K562 (cell line): ENCODE data around the gene MACF1. TPM values are rescaled to one million over a fixed set of nuclear protein-coding genes. Genes with fewer than 3 reads are reported as not detected.

Source experiments
- ATAC-seq: fragments of 200-7000 bp; cut with Tn5 transposase; 3 replicates; pipeline ENCODE4 v1.9.1; 2020; ENCODE audit warnings: moderate library complexity
- BruUV-seq: library from RNA; stranded (reverse); fragments of 400-500 nt; replicated peaks from 2 replicates; lab custom pipeline; 2021; lab: Mats Ljungman, UMichigan
- CTCF ChIA-PET: fragments of 300-600 bp; formaldehyde crosslinking; extraction: SDS; loops from one replicate; lab custom pipeline; 2021; ENCODE audit warnings: low intra/inter-chr PET ratio; lab: Yijun Ruan, JAX
- POLR2A ChIA-PET: fragments of 300-600, 350-650 bp; sonication (Branson Sonifier 250); formaldehyde crosslinking; extraction: SDS; loops from one replicate; lab custom pipeline; 2021; ENCODE audit warnings: antibody characterized with exemption, inconsistent platforms; lab: Yijun Ruan, JAX
- DNase-seq, 4 experiments: peaks; one replicate each; pipeline versions ENCODE4 v3.0.0 to v3.0.0-alpha.2; 2011 to 2018; ENCODE audit warnings: low spot score in 3 of 4, mixed read lengths in 3 of 4; ENCODE audit errors: extremely low read depth in 1 of 4
- FAIRE-seq: peaks from 2 replicates; lab custom pipeline; 2011; peaks lifted over from hg19 to GRCh38; lab: Jason Lieb, UNC
- H2AFZ ChIP-seq: 2 replicates; pipeline ENCODE4 v1.6.0; 2011; ENCODE audit warnings: low read depth, low read length, control low read depth, inconsistent platforms
- H3K27ac ChIP-seq: fragments of 200-600 bp; 3 replicates; pipeline ENCODE4 v1.8.0; 2011; ENCODE audit warnings: low read depth, mild to moderate bottlenecking, control low read depth, inconsistent platforms, low read length, moderate library complexity, mixed read lengths; ENCODE audit errors: extremely low read depth
- H3K27me3 ChIP-seq, 2 experiments: fragments of 300-600 bp in 1 of 2; 2 replicates in 1 of 2; 3 replicates in 1 of 2; pipeline versions ENCODE4 v1.6.0 to v1.8.0; 2011; ENCODE audit warnings: inconsistent platforms in 2 of 2, low read length in 2 of 2, mild to moderate bottlenecking in 1 of 2, mixed read lengths in 1 of 2, moderate library complexity in 1 of 2; ENCODE audit not compliant: control insufficient read depth in 2 of 2, insufficient read depth in 2 of 2
- H3K36me3 ChIP-seq: fragments of 300-600 bp; 3 replicates; pipeline ENCODE4 v1.8.0; 2011; ENCODE audit warnings: mild to moderate bottlenecking, low read length, inconsistent platforms; ENCODE audit not compliant: control insufficient read depth, insufficient read depth
- H3K4me1 ChIP-seq, 2 experiments: fragments of 200-600 bp in 1 of 2; replicated peaks in 1 of 2; 2 replicates in 1 of 2; 3 replicates in 1 of 2; pipeline versions ENCODE4 v1.5.1 to v1.8.0; 2011; ENCODE audit warnings: inconsistent platforms in 2 of 2, low read length in 2 of 2, mild to moderate bottlenecking in 1 of 2, mixed read lengths in 1 of 2, moderate library complexity in 1 of 2; ENCODE audit not compliant: control insufficient read depth in 2 of 2, insufficient read depth in 2 of 2
- H3K4me2 ChIP-seq: 2 replicates; pipeline ENCODE4 v1.6.1; 2011; ENCODE audit warnings: low read length, control low read depth, inconsistent platforms, mixed read lengths; ENCODE audit not compliant: insufficient read depth
- H3K4me3 ChIP-seq: fragments of 200-600 bp; sonication (generic), shearing (Covaris generic); 2 replicates; pipeline ENCODE4 v1.5.1; 2016; ENCODE audit warnings: control low read depth, inconsistent platforms
- H3K79me2 ChIP-seq: fragments of 200-600 bp; 3 replicates; pipeline ENCODE4 v1.8.0; 2011; ENCODE audit warnings: low read length, inconsistent platforms; ENCODE audit not compliant: control insufficient read depth, insufficient read depth
- H3K9ac ChIP-seq, 2 experiments: 2 replicates each; pipeline versions ENCODE4 v1.6.0 to v1.6.1; 2011; ENCODE audit warnings: low read depth in 2 of 2, low read length in 2 of 2, control low read depth in 1 of 2, inconsistent platforms in 1 of 2, mild to moderate bottlenecking in 1 of 2, mixed read lengths in 1 of 2; ENCODE audit not compliant: insufficient read depth in 1 of 2
- H3K9me1 ChIP-seq: one replicate; pipeline ENCODE4 v1.6.0; 2011; ENCODE audit warnings: inconsistent platforms, mild to moderate bottlenecking, low read length, moderate library complexity; ENCODE audit not compliant: control insufficient read depth, insufficient read depth
- H3K9me3 ChIP-seq: replicated peaks from 2 replicates; pipeline ENCODE4 v1.5.1; 2011; ENCODE audit warnings: low read depth, low read length, inconsistent platforms; ENCODE audit not compliant: control insufficient read depth, insufficient read depth
- H4K20me1 ChIP-seq: replicated peaks from 2 replicates; pipeline ENCODE4 v1.6.1; 2011; ENCODE audit warnings: low read length, inconsistent platforms, mixed read lengths; ENCODE audit not compliant: control insufficient read depth, insufficient read depth
- ARID3A ChIP-seq: IDR thresholded peaks from 2 replicates; pipeline ENCODE4 v1.6.1; 2012; ENCODE audit warnings: low read depth, low read length, improper control_type of control experiment, borderline replicate concordance
- ELF1 ChIP-seq: fragments of 200-800 bp; sonication (Bioruptor generic); IDR thresholded peaks from 2 replicates; pipeline ENCODE4 v1.6.1; 2016; ENCODE audit warnings: missing genetic modification characterization, missing compliant biosample characterization
- ESRRB ChIP-seq: fragments of 250-450 bp; sonication (Bioruptor Pico); IDR thresholded peaks from 2 replicates; pipeline ENCODE4 v1.5.0; 2020; ENCODE audit warnings: mild to moderate bottlenecking, moderate library complexity, borderline replicate concordance
- JUNB ChIP-seq: fragments of 450-650 bp; formaldehyde crosslinking; conservative IDR thresholded peaks from 2 replicates; pipeline ENCODE4 v1.4.0; 2020; ENCODE audit warnings: mild to moderate bottlenecking
- KAT7 ChIP-seq: sonication (generic); formaldehyde crosslinking; IDR thresholded peaks from 2 replicates; pipeline ENCODE4 v1.8.0; 2022; ENCODE audit warnings: missing genetic modification reagents, mild to moderate bottlenecking, borderline replicate concordance
- MCM2 ChIP-seq: fragments of 450-650 bp; IDR thresholded peaks from 2 replicates; pipeline ENCODE4 v1.6.1; 2017; ENCODE audit warnings: low read depth, mild to moderate bottlenecking
- ZBTB49 ChIP-seq: sonication (generic); formaldehyde crosslinking; IDR thresholded peaks from 2 replicates; pipeline ENCODE4 v1.8.0; 2022; ENCODE audit warnings: missing genetic modification reagents, mild to moderate bottlenecking, borderline replicate concordance
- WGBS: fragments of 100-300 bp; shearing (Covaris generic); methylation state at CpG from one replicate; pipeline ENCODE4 v1.1.6; 2016; ENCODE audit warnings: low coverage, mixed read lengths; ENCODE audit not compliant: insufficient coverage; ENCODE audit errors: missing lambda C conversion rate; 5-methylcytosine and 5-hydroxymethylcytosine counted together
- in situ Hi-C: fragments of 300-500 bp; cut with MboI; formaldehyde crosslinking; loops from 4 replicates; pipeline ENCODE4 v1.15.0; 2018; ENCODE audit warnings: inconsistent platforms, mixed read lengths
- intact Hi-C: fragments of 100-400 bp; cut with micrococcal nuclease; formaldehyde crosslinking; loops from 2 replicates; pipeline ENCODE4 v1.14.2; 2022
- polyA plus RNA-seq, 8 experiments: library from polyadenylated mRNA; depleted of rRNA in 4 of 8; stranded (reverse) in 5 of 8; unstranded in 3 of 8; fragments of >200 nt; fragmentation: Nextera tagmentation in 2 of 8; fragmentation: Illumina TruSeq in 1 of 8; extraction: Ambion mirVana in 2 of 8; extraction: Trizol in 1 of 8; gene quantifications; 2 replicates each; pipeline versions ENCODE4 v1.2.1 to v1.2.3, GENCODE V29; 2011 to 2014; ENCODE audit warnings: inconsistent platforms in 1 of 8, missing spikeins in 1 of 8
- total RNA-seq, 7 experiments: library from RNA; depleted of rRNA in 6 of 7; stranded (reverse); fragments of >200 nt in 6 of 7; fragmentation: Illumina TruSeq in 2 of 7; extraction: Trizol in 2 of 7; gene quantifications; 2 replicates each; pipeline versions ENCODE4 v1.2.1 to v1.2.3, GENCODE V29; 2011 to 2021; ENCODE audit warnings: low replicate concordance in 1 of 7

The MACF1 gene
- total and polyA plus RNA-seq, 9 of the 15 experiments (the other 6 are each of a cell fraction or from before 2014, with no cell fraction given) = 13.2 to 232 (median 112) TPM

GRCh38 chr1:39177706-39178105, 26.8 kb upstream of the MACF1 start:
- Histone ChIP-seq H4K20me1 (0 out of 2 replicates have a peak, but pooled peaks cover 3% of the 10 kb centered on the region), H3K4me1 (peaks cover 8 to 33% of the 10 kb centered on the region in 2 experiments)
- ChIA-PET POLR2A (interaction anchor here (1.1 to 1.8 kb wide), 2 partner anchors 9 to 16 kb away, joined by 3 read pairs; no protein-coding TSS in a partner anchor), CTCF (no interaction called here)
- in situ Hi-C loops = no loop called here
- TF ChIP-seq ESRRB (CRISPR knock-in tag) (no peak), ARID3A (no peak), ELF1 (tag) (no peak), MCM2 (no peak), JUNB (CRISPR knock-in tag) (no peak), ZBTB49 (CRISPR knock-in tag) (no peak), KAT7 (CRISPR knock-in tag) (no peak)
- TF ChIP-seq, all 486 proteins: peak for 0
- Histone ChIP-seq H3K9ac (no peak overlapping the region), H3K79me2 (peaks cover 30% of the 10 kb centered on the region), H3K4me2 (no peak overlapping the region), H3K36me3 (no peaks in the 10 kb centered on the region), H3K9me1 (no peaks in the 10 kb centered on the region), H3K9me3 (no peaks in the 10 kb centered on the region), H3K27me3 (no peaks in the 10 kb centered on the region), H3K27ac (no peak overlapping the region), H2AFZ (no peak overlapping the region), H3K4me3 (no peak overlapping the region)
- ATAC-seq (no peak), DNase-seq (no peak), FAIRE-seq (no peak)
- no TSS peak for BruUV-seq
- intact Hi-C loops = no loop called here
- 81% methylated on average over 3 of the region's 3 CpGs for WGBS
